Breast epithelium (tissue), 4 donors: ENCODE measurements around the gene ULK4. TPM values are rescaled to one million over a fixed set of nuclear protein-coding genes. Genes with fewer than 3 reads are reported as not detected.

Experiments
- DNase-seq, 2 donors: peaks; one replicate each; pipeline ENCODE4 v3.0.0-alpha.2; 2019; ENCODE audit warnings: low spot score in 2 of 2
- H3K27ac ChIP-seq, 2 donors: fragments of 200-600 bp; sonication (generic) in 1 of 2; one replicate each; pipeline ENCODE4 v1.5.1; 2016 to 2019; ENCODE audit warnings: mild to moderate bottlenecking in 1 of 2
- H3K27me3 ChIP-seq, 2 donors: fragments of 200-600 bp; sonication (generic) in 1 of 2; one replicate each; pipeline versions ENCODE4 v1.5.1 to v1.6.0; 2017 to 2019; ENCODE audit warnings: control low read depth in 1 of 2, mild to moderate bottlenecking in 1 of 2
- H3K36me3 ChIP-seq: fragments of 200-600 bp; one replicate; pipeline ENCODE4 v1.5.1; 2019
- H3K4me1 ChIP-seq, 2 donors: fragments of 200-600 bp; sonication (generic); one replicate each; pipeline ENCODE4 v1.5.1; 2016 to 2019; ENCODE audit warnings: control low read depth in 1 of 2
- H3K4me3 ChIP-seq, 3 donors: fragments of 200-600 bp; sonication (generic); 1 replicate in 2 of 3; 2 replicates in 1 of 3; pipeline ENCODE4 v1.5.1; 2016 to 2019; ENCODE audit warnings: mild to moderate bottlenecking in 3 of 3, moderate library complexity in 2 of 3
- H3K9me3 ChIP-seq, 2 donors: fragments of 200-600 bp; sonication (generic) in 1 of 2; one replicate each; pipeline ENCODE4 v1.5.1; 2016 to 2019; ENCODE audit warnings: control low read depth in 1 of 2
- POLR2A ChIP-seq: fragments of 450-650 bp; IDR thresholded peaks from one replicate; pipeline ENCODE4 v1.6.1; 2016; ENCODE audit warnings: antibody characterized with exemption, mild to moderate bottlenecking, moderate library complexity
- POLR2AphosphoS5 ChIP-seq, 3 donors: sonication (generic); formaldehyde crosslinking; IDR thresholded peaks; one replicate each; pipeline ENCODE4 v1.6.1; 2017; ENCODE audit warnings: antibody characterized with exemption in 3 of 3
- intact Hi-C: fragments of 100-400 bp; cut with DNase I; formaldehyde crosslinking; loops from one replicate; pipeline ENCODE4 v1.15.1; 2023; ENCODE audit warnings: low total_unique reads
- total RNA-seq, 3 donors: library from RNA; depleted of rRNA; stranded (reverse); fragments of >200 nt; gene quantifications; one replicate each; pipeline ENCODE4 v1.1.0, GENCODE V29; 2016
- TF ChIP-seq, protein P1 (sequence below), 3 donors: fragments of 450-650 bp; IDR thresholded peaks; one replicate each; pipeline ENCODE4 v1.5.1; 2016 to 2017; ENCODE audit warnings: antibody characterized with exemption in 3 of 3, mild to moderate bottlenecking in 3 of 3, moderate library complexity in 3 of 3

The ULK4 gene
- total RNA-seq, 3 donors from 2014 or later: 23.0 to 52.8 (median 31.8) TPM

- Histone ChIP-seq H3K9me3 (no peaks in the 10 kb centered on the region), H3K27ac (no peak overlapping the region), H3K36me3 (no peaks in the 10 kb centered on the region), H3K27me3 (no peaks in the 10 kb centered on the region), H3K4me3 (no peak overlapping the region), H3K4me1 (no peaks in the 10 kb centered on the region)
- DNase-seq: no peak
- intact Hi-C loops: no loop called here
- TF ChIP-seq, protein P1, sequence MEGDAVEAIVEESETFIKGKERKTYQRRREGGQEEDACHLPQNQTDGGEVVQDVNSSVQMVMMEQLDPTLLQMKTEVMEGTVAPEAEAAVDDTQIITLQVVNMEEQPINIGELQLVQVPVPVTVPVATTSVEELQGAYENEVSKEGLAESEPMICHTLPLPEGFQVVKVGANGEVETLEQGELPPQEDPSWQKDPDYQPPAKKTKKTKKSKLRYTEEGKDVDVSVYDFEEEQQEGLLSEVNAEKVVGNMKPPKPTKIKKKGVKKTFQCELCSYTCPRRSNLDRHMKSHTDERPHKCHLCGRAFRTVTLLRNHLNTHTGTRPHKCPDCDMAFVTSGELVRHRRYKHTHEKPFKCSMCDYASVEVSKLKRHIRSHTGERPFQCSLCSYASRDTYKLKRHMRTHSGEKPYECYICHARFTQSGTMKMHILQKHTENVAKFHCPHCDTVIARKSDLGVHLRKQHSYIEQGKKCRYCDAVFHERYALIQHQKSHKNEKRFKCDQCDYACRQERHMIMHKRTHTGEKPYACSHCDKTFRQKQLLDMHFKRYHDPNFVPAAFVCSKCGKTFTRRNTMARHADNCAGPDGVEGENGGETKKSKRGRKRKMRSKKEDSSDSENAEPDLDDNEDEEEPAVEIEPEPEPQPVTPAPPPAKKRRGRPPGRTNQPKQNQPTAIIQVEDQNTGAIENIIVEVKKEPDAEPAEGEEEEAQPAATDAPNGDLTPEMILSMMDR (IDR thresholded peaks at IDR 0.05): no peak
These were observed 13.7 kb upstream of the ULK4 start for GRCh38 chr3:41975416-41976103.

- TF ChIP-seq POLR2AphosphoS5 (IDR thresholded peaks at IDR 0.05) (no peak), POLR2A (no peak)
- TF ChIP-seq, protein P1 (IDR thresholded peaks at IDR 0.05): no peak
- Histone ChIP-seq H3K4me3 (no peak overlapping the region), H3K4me1 (no peaks in the 10 kb centered on the region), H3K36me3 (no peaks in the 10 kb centered on the region), H3K27me3 (no peaks in the 10 kb centered on the region), H3K27ac (no peak overlapping the region), H3K9me3 (no peaks in the 10 kb centered on the region)
- no peak for DNase-seq
- intact Hi-C loops: no loop called here
These were observed 12.3 kb upstream of the ULK4 start for GRCh38 chr3:41974223-41974622.

- Histone ChIP-seq H3K4me3 (no peak overlapping the region), H3K27me3 (no peaks in the 10 kb centered on the region), H3K9me3 (no peaks in the 10 kb centered on the region), H3K4me1 (no peaks in the 10 kb centered on the region), H3K27ac (no peak overlapping the region), H3K36me3 (no peaks in the 10 kb centered on the region)
- intact Hi-C loops: no loop called here
- TF ChIP-seq POLR2A (no peak), POLR2AphosphoS5 (IDR thresholded peaks at IDR 0.05) (no peak)
- TF ChIP-seq, protein P1 (IDR thresholded peaks at IDR 0.05): no peak
- DNase-seq: no peak
These were observed 10.9 kb upstream of the ULK4 start for GRCh38 chr3:41972802-41973201.

DNA sequence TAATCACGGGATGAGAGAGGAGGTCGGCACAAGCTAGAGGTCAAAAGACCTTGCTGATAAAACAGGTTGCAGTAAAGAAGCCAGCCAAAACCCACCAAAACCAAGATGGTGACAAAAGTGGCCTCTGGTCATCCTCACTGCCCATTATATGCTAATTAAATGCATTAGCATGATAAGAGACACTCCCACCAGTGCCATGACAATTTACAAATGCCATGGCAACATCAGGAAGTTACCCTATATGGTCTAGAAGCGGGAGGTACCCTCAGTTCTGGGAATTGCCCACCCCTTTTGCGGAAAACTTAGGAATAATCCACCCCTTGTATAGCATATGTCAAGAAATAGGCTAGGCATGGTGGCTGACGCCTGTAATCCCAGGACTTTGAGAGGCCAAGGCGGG lies 4.3 kb upstream of the ULK4 start:
- Histone ChIP-seq H3K4me1 (no peaks in the 10 kb centered on the region), H3K27ac (no peak overlapping the region), H3K27me3 (no peaks in the 10 kb centered on the region), H3K36me3 (no peaks in the 10 kb centered on the region), H3K4me3 (no peak overlapping the region), H3K9me3 (no peaks in the 10 kb centered on the region)
- DNase-seq: no peak
- TF ChIP-seq POLR2AphosphoS5 (IDR thresholded peaks at IDR 0.05) (no peak), POLR2A (no peak)
- TF ChIP-seq, protein P1 (IDR thresholded peaks at IDR 0.05): no peak
- intact Hi-C loops: no loop called here

DNA sequence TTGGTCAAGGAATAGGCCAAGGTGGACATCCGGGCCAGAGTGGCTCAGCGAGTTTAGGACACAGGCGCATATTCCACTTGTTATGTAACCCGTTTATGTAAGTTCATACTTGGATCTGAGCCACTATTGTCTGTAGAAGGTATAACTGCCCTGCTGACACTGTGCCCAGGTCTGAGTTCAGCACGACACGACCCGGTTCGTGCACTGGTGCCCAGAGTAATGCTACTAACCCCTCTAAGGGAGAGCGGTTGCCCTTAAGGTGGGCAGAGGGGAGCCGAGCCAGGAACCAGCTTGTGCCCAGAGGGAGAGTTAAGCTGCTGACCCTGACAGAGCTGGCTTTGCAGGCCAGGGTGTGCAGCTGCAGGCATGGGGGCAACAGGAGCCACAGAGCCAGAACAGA lies 1.9 kb upstream of the ULK4 start:
- no peak for DNase-seq
- H3K36me3 ChIP-seq: no peaks in the 10 kb centered on the region
- no peaks in the 10 kb centered on the region for H3K27me3 ChIP-seq
- H3K27ac ChIP-seq: no peak overlapping the region
- H3K4me3 ChIP-seq: no peak overlapping the region
- intact Hi-C loops: no loop called here
- H3K9me3 ChIP-seq: no peaks in the 10 kb centered on the region
- H3K4me1 ChIP-seq: peaks cover 0 to 3% of the 10 kb centered on the region in 2 donors
- no peak for TF ChIP-seq POLR2A
